Measurements from ENCODE around the gene PHACTR3.

DNA sequence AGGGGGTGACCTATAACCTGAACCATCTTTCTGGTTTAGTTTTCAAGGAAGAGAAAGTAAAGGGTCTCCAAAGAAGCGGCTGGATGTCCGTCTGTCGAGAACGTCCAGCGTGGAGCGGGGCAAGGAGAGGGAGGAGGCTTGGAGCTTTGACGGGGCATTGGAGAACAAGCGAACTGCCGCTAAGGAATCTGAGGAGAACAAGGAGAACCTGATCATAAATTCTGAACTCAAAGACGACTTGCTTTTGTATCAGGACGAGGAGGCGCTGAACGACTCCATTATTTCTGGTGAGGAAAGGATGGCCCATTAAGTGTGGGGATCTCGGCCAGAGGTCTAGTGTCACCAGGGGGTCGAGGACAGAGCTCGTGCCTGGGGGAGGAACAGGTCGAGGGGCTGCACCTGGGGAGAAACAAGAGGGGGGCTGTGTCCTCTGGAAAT, 169.9 kb downstream of the PHACTR3 start:
- TF ChIP-seq HNF4G (IDR thresholded peaks at IDR 0.05): no peak
- TF ChIP-seq, protein P1, sequence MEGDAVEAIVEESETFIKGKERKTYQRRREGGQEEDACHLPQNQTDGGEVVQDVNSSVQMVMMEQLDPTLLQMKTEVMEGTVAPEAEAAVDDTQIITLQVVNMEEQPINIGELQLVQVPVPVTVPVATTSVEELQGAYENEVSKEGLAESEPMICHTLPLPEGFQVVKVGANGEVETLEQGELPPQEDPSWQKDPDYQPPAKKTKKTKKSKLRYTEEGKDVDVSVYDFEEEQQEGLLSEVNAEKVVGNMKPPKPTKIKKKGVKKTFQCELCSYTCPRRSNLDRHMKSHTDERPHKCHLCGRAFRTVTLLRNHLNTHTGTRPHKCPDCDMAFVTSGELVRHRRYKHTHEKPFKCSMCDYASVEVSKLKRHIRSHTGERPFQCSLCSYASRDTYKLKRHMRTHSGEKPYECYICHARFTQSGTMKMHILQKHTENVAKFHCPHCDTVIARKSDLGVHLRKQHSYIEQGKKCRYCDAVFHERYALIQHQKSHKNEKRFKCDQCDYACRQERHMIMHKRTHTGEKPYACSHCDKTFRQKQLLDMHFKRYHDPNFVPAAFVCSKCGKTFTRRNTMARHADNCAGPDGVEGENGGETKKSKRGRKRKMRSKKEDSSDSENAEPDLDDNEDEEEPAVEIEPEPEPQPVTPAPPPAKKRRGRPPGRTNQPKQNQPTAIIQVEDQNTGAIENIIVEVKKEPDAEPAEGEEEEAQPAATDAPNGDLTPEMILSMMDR (IDR thresholded peaks at IDR 0.05; ENCODE audit: low read depth, low read length, missing input control): no peak
- TF ChIP-seq TAF1 (conservative IDR thresholded peaks at IDR 0.05): no peak
- TF ChIP-seq SP1 (IDR thresholded peaks at IDR 0.05): no peak
- TF ChIP-seq, protein P2, sequence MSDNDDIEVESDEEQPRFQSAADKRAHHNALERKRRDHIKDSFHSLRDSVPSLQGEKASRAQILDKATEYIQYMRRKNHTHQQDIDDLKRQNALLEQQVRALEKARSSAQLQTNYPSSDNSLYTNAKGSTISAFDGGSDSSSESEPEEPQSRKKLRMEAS (IDR thresholded peaks at IDR 0.05): no peak
- TF ChIP-seq ZBTB33 (IDR thresholded peaks at IDR 0.05): no peak

Data from liver (tissue), 3 donors.